BLaER1 (cell line): ENCODE data around the gene SEMA3F.

Experiments used
- H3K27ac ChIP-seq: shearing (Covaris generic); formaldehyde crosslinking; 2 replicates; pipeline ENCODE4 v1.8.1; 2022
- H3K27me3 ChIP-seq: shearing (Covaris generic); formaldehyde crosslinking; 2 replicates; pipeline ENCODE4 v1.8.1; 2022
- H3K36me3 ChIP-seq: shearing (Covaris generic); formaldehyde crosslinking; 2 replicates; pipeline ENCODE4 v1.8.1; 2022
- H3K4me1 ChIP-seq: shearing (Covaris generic); formaldehyde crosslinking; 2 replicates; pipeline ENCODE4 v1.8.1; 2022
- H3K4me2 ChIP-seq: shearing (Covaris generic); formaldehyde crosslinking; 2 replicates; pipeline ENCODE4 v1.8.1; 2022
- H3K4me3 ChIP-seq: shearing (Covaris generic); formaldehyde crosslinking; 2 replicates; pipeline ENCODE4 v1.8.1; 2022
- H3K9ac ChIP-seq: shearing (Covaris generic); formaldehyde crosslinking; 2 replicates; pipeline ENCODE4 v1.8.1; 2022
- H3K9me3 ChIP-seq: shearing (Covaris generic); formaldehyde crosslinking; 2 replicates; pipeline ENCODE4 v1.8.1; 2022
- H4K20me1 ChIP-seq: shearing (Covaris generic); formaldehyde crosslinking; 2 replicates; pipeline ENCODE4 v1.8.1; 2022
- Cebpa-rat ChIP-seq: shearing (Covaris generic); IDR thresholded peaks from 2 replicates; pipeline ENCODE4 v1.8.1; 2022

SEMA3F gene

GRCh38 chr3:50189274-50189673 is 34.1 kb downstream of the SEMA3F start:
- H4K20me1 ChIP-seq: peaks cover 20% of the 10 kb centered on the region; the same call in 1 of the 2 replicates
- peaks cover 16% of the 10 kb centered on the region for H3K27me3 ChIP-seq
- H3K4me1 ChIP-seq: peaks cover 38% of the 10 kb centered on the region
- no peaks in the 10 kb centered on the region for H3K9me3 ChIP-seq
- H3K4me2 ChIP-seq: peak overlapping the region; percentile 29
- H3K27ac ChIP-seq: peak overlapping the region; percentile 58; the same call in 1 of the 2 replicates
- H3K36me3 ChIP-seq: peaks cover 40% of the 10 kb centered on the region
- no peak overlapping the region for H3K4me3 ChIP-seq
- H3K9ac ChIP-seq: no peak overlapping the region
- no peak for TF ChIP-seq Cebpa-rat

- H3K27me3 ChIP-seq: peaks cover 21% of the 10 kb centered on the region
- no peak overlapping the region for H3K4me3 ChIP-seq
- peaks cover 20% of the 10 kb centered on the region; the same call in 1 of the 2 replicates for H4K20me1 ChIP-seq
- no peak for TF ChIP-seq Cebpa-rat
- H3K9me3 ChIP-seq: no peaks in the 10 kb centered on the region
- H3K27ac ChIP-seq: no peak overlapping the region
- H3K9ac ChIP-seq: no peak overlapping the region
- peaks cover 42% of the 10 kb centered on the region for H3K4me1 ChIP-seq
- H3K4me2 ChIP-seq: no peak overlapping the region
- peaks cover 33% of the 10 kb centered on the region for H3K36me3 ChIP-seq
Measured at GRCh38 chr3:50189989-50190388, 34.9 kb downstream of the SEMA3F start.

GRCh38 chr3:50190936-50191660 is 36.0 kb downstream of the SEMA3F start, which contains the start of gene GNAT1:
GNAT1 (plus strand) TSS chr3:50191610; CDS start chr3:50191726, 116 bp downstream.
- Histone ChIP-seq H3K27ac (no peak within 1 kb of the TSS), H3K36me3 (peaks cover 22% of the 10 kb centered on the region), H3K4me2 (peak within 1 kb of the TSS; percentile 17; the same call in 1 of the 2 replicates), H4K20me1 (peaks cover 20% of the 10 kb centered on the region; the same call in 1 of the 2 replicates), H3K4me1 (peaks cover 42% of the 10 kb centered on the region), H3K27me3 (peaks cover 31% of the 10 kb centered on the region), H3K9me3 (no peaks in the 10 kb centered on the region), H3K4me3 (no peak within 1 kb of the TSS), H3K9ac (no peak within 1 kb of the TSS)
- no peak for TF ChIP-seq Cebpa-rat

GRCh38 chr3:50192124-50192523 is 37.0 kb downstream of the SEMA3F start:
- no peak overlapping the region for H3K4me2 ChIP-seq
- H3K4me3 ChIP-seq: no peak overlapping the region
- peaks cover 37% of the 10 kb centered on the region for H3K27me3 ChIP-seq
- peaks cover 12% of the 10 kb centered on the region; the same call in 1 of the 2 replicates for H3K36me3 ChIP-seq
- no peak overlapping the region for H3K9ac ChIP-seq
- H3K9me3 ChIP-seq: no peaks in the 10 kb centered on the region
- H3K4me1 ChIP-seq: peaks cover 42% of the 10 kb centered on the region
- no peak for TF ChIP-seq Cebpa-rat
- H3K27ac ChIP-seq: no peak overlapping the region
- H4K20me1 ChIP-seq: peaks cover 20% of the 10 kb centered on the region; the same call in 1 of the 2 replicates

- Histone ChIP-seq H3K36me3 (peaks cover 6% of the 10 kb centered on the region; the same call in 1 of the 2 replicates), H3K4me2 (peak overlapping the region; percentile 14), H3K4me3 (no peak overlapping the region), H3K9ac (no peak overlapping the region), H3K9me3 (no peaks in the 10 kb centered on the region), H3K4me1 (peaks cover 42% of the 10 kb centered on the region), H3K27ac (no peak overlapping the region), H3K27me3 (peaks cover 37% of the 10 kb centered on the region), H4K20me1 (peaks cover 20% of the 10 kb centered on the region; the same call in 1 of the 2 replicates)
- no peak for TF ChIP-seq Cebpa-rat
Measured at GRCh38 chr3:50192689-50193141, 37.6 kb downstream of the SEMA3F start.

GRCh38 chr3:50193286-50193685 is 38.2 kb downstream of the SEMA3F start:
- H3K27me3 ChIP-seq: peaks cover 37% of the 10 kb centered on the region
- TF ChIP-seq Cebpa-rat: no peak
- peak overlapping the region; percentile 14 for H3K4me2 ChIP-seq
- peaks cover 4% of the 10 kb centered on the region; the same call in 1 of the 2 replicates for H3K36me3 ChIP-seq
- peaks cover 40% of the 10 kb centered on the region for H3K4me1 ChIP-seq
- no peak overlapping the region for H3K4me3 ChIP-seq
- no peak overlapping the region for H3K27ac ChIP-seq
- H3K9me3 ChIP-seq: no peaks in the 10 kb centered on the region
- no peak overlapping the region for H3K9ac ChIP-seq
- peaks cover 20% of the 10 kb centered on the region; the same call in 1 of the 2 replicates for H4K20me1 ChIP-seq

- Histone ChIP-seq H3K9ac (no peak overlapping the region; the same call in 1 of the 2 replicates), H3K4me1 (peaks cover 36% of the 10 kb centered on the region), H3K4me2 (peak overlapping the region; percentile 77), H3K9me3 (no peaks in the 10 kb centered on the region), H3K27ac (no peak overlapping the region), H4K20me1 (peaks cover 20% of the 10 kb centered on the region; the same call in 1 of the 2 replicates), H3K27me3 (peaks cover 37% of the 10 kb centered on the region), H3K36me3 (no peaks in the 10 kb centered on the region), H3K4me3 (peak overlapping the region; percentile 28; the same call in 1 of the 2 replicates)
- no peak for TF ChIP-seq Cebpa-rat
Measured at GRCh38 chr3:50193746-50194127, 38.6 kb downstream of the SEMA3F start.

GRCh38 chr3:50194128-50194902 is 39.2 kb downstream of the SEMA3F start:
- H3K36me3 ChIP-seq: no peaks in the 10 kb centered on the region
- peak overlapping the region; percentile 77 for H3K4me2 ChIP-seq
- no peak overlapping the region; the same call in 1 of the 2 replicates for H3K9ac ChIP-seq
- peaks cover 20% of the 10 kb centered on the region; the same call in 1 of the 2 replicates for H4K20me1 ChIP-seq
- H3K9me3 ChIP-seq: no peaks in the 10 kb centered on the region
- H3K27ac ChIP-seq: no peak overlapping the region
- peaks cover 30% of the 10 kb centered on the region for H3K4me1 ChIP-seq
- no peak for TF ChIP-seq Cebpa-rat
- peaks cover 37% of the 10 kb centered on the region for H3K27me3 ChIP-seq
- peak overlapping the region; percentile 28; the same call in 1 of the 2 replicates for H3K4me3 ChIP-seq

- peaks cover 37% of the 10 kb centered on the region for H3K27me3 ChIP-seq
- no peak overlapping the region for H3K27ac ChIP-seq
- peak overlapping the region; percentile 77 for H3K4me2 ChIP-seq
- no peaks in the 10 kb centered on the region for H3K9me3 ChIP-seq
- H3K4me3 ChIP-seq: 0 out of 2 replicates have a peak overlapping the region, but pooled peaks have one; percentile 28
- no peak for TF ChIP-seq Cebpa-rat
- H3K36me3 ChIP-seq: no peaks in the 10 kb centered on the region
- H4K20me1 ChIP-seq: peaks cover 14% of the 10 kb centered on the region; the same call in 1 of the 2 replicates
- no peak overlapping the region for H3K9ac ChIP-seq
- H3K4me1 ChIP-seq: peaks cover 28% of the 10 kb centered on the region
Measured at GRCh38 chr3:50194903-50195500, 39.9 kb downstream of the SEMA3F start.
